Daoy (cell line): Measurements from ENCODE around the gene MAZ. TPM values are rescaled to one million over a fixed set of nuclear protein-coding genes. Genes with fewer than 3 reads are reported as not detected.
"Not testable (repeated sequence)": the region's sequence is repeated elsewhere in the genome, so short reads cannot be mapped to it uniquely, and the experiment has no call there.

Experiments used
- DNase-seq: peaks from one replicate; pipeline ENCODE4 v3.0.0-alpha.2; 2015; ENCODE audit warnings: low read depth
- total RNA-seq: library from RNA; depleted of rRNA; stranded (reverse); fragments of >200 nt; shearing (Covaris generic); gene quantifications from 2 replicates; pipeline ENCODE4 v1.2.3, GENCODE V29; 2014

Gene MAZ
- total RNA-seq, 1 experiment from 2014 or later = 120 TPM

DNA sequence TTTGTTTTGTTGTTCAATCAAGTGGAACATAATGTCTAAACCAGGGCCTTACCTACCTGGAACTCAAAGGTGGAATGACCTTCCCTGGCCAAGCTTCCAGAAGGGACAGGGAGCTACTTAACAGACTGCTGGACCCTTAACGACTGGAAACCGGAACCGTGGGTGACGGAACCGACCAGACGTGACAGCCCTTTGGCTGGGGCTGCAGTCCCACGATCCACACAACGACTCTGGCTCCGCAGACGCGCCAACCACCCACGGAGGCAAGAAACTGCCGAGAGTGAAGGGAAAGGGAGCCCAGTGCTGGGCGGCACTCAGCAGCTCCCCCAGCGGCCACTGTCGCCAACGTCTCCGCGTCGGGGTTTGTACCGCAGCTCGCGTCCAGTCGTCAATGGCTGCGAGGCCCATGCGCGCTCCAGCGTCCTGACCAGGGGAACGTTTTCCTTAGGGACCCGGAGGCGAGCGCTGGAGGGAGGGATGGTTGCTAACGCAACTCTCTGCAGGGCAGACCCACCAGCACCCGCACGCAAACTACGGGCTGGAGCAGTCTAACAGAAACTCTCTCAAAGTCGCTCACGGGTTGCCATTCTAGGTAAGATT lies 21.3 kb upstream of the MAZ start:
- DNase-seq = peak; percentile 80

GRCh38 chr16:29787155-29787554 lies 19.2 kb upstream of the MAZ start:
- DNase-seq = not testable (repeated sequence)

- no peak for DNase-seq
Measured at GRCh38 chr16:29789775-29790182, 16.6 kb upstream of the MAZ start.

DNA sequence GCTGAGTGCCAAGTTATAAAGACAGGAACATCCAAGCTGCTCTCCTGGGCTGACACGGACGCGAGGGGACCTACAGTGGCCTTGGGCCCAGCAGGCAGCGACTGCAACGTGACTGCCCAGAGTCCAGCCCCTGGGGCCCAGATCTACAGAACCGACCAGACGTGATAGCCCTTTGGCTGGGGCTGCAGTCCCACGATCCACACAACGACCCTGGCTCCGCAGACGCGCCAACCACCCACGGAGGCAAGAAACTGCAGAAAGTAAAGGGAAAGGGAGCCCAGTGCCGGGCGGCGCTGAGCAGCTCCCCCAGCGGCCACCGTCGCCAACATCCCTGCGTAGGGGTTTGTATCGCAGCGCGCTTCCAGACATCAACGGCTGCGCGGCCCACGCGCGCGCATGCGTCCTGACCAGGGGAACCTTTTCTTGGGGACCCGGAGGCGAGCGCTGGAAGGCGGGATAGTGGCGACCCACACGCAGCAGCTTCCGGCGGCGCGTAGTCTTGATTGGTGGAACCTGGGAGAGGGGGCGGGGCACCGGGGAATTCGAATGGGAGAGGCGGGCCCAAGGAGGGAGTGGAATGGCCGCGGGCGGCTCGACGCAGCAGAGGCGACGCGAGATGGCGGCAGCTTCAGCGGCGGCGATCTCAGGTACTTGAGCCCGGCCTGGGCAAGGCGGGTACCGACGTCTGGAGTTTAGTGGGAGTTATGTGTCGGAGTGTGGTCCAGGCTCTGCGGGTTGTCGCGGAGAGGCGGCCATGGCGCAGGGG lies 16.0 kb upstream of the MAZ start, which contains the start of gene KIF22:
KIF22 (plus strand) TSS at position 569 of the 766 bp plus-strand sequence; CDS start at position 578, 9 bp downstream.
- peak; percentile 99 for DNase-seq

GRCh38 chr16:29790949-29791844 lies 15.1 kb upstream of the MAZ start:
- no peak for DNase-seq

DNA sequence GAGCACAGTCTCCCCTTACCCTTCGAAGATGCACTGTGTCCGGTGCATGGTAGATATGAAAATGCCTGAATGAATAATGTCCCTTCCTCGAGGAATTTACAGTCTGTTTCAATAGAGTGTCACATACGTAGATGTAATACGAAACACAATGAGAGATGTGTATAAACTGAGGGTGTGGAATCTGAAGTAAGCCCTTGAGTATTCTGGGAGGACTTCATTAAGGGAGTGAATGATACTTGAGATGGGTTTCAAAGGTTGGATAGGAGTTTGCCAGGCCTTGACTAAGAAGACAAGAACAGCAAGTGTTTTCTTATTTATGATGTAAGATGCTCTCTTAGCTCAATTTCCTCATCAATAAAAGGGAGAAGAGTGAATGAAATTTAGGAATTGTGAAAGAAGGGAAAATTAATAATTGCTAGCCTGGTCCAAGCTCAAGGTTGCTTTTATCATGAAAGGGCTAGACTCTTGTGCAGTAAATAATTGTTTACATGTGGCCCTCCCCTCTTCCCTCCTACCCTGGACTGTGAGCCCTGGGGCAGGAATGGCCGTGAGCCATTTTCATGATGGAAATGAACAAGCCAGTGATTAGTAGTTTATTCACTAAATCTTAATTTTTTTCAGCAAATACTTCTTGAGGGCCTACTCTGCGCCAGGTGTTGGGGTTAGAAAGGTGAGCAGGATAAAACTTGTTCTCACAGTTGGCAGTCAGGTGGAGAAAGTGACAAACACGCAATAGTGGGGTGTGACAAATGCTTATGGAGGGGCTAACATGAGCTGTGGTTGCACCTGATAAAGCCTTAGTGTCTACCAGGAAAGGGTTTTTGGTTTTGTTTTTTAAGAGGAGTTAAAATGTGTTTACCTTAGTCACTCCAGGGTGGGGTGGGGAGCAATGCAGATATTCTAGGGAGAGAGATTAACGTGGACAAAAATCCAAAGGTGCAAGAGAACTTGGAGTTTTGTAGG lies 14.2 kb upstream of the MAZ start:
- DNase-seq = no peak

DNA sequence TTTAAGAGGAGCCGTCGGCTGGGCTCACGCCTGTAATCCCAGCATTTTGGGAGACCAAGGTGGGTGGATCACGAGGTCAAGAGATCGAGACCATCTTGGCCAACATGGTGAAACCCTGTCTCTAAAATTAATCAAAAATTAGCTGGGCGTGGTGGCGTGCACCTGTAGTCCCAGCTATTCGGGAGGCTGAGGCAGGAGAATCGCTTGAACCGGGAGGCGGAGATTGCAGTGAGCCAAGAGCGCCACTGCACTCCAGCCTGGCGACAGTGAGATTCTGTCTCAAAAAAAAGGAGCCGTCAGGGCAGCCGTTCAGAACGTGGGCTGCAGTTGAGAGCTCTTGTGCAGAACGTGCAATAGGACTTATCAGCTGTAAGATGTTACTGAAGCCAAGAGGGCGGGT lies 13.2 kb upstream of the MAZ start:
- not testable (repeated sequence) for DNase-seq

DNA sequence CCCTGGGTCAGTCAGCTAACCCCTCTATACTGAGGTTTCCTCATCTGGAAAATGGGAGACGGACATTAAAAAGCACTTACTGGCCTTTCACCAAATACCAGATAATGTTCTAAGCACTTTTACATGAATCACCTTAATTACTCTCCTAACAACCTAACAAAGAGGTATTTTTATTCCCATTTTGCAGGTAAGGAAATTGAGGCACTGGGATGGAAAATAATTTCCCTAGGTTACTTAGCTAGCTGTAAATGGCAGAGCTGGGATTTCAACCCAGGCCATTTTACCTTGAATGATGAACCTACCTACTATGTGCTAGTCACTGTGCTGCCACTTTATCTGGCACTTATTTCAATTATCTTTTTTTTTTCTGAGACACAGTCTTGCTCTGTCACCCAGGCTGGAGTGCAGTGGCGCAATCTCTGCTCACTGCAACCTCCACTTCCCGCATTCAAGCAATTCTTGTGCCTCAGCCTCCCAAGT lies 12.1 kb upstream of the MAZ start:
- no peak for DNase-seq

- no peak for DNase-seq
Measured at GRCh38 chr16:29802416-29802935, 3.9 kb upstream of the MAZ start.

- no peak for DNase-seq
Measured at GRCh38 chr16:29804020-29804419, 2.3 kb upstream of the MAZ start.

DNA sequence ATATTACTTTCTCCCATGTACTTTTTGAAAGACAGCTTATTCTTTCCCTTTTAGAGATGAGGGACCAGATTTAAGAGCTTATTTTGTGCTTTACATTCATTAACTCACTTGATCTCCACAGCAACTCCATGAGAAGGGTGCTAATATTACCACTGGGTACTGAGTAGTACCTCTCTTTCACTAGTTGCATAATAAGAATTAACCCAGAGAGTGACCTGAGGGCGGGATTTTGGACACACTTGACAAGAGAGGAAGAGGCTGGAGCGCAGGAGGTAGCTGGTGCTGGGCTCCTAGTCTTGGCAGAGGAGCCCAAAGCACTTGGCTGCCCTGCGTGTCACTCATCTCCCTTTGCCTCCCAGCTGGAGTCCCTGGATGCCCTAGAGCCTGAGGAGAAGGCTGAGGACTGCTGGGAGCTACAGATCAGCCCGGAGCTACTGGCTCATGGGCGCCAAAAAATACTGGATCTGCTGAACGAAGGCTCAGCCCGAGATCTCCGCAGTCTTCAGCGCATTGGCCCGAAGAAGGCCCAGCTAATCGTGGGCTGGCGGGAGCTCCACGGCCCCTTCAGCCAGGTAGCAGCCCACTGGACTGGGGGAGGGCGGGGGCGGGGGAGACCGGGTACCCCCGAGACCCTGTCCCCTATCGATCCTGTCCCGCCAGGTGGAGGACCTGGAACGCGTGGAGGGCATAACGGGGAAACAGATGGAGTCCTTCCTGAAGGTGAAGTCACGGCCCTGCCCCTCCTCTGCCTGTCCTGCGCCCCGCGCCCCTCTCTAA lies 1.7 kb upstream of the MAZ start:
- peak; percentile 52 for DNase-seq

GRCh38 chr16:29805232-29806098 lies 864 bp upstream of the MAZ start:
- DNase-seq = peak; percentile 97

GRCh38 chr16:29806641-29807425 lies 504 bp downstream of the MAZ start:
- DNase-seq = peak; percentile 81

DNA sequence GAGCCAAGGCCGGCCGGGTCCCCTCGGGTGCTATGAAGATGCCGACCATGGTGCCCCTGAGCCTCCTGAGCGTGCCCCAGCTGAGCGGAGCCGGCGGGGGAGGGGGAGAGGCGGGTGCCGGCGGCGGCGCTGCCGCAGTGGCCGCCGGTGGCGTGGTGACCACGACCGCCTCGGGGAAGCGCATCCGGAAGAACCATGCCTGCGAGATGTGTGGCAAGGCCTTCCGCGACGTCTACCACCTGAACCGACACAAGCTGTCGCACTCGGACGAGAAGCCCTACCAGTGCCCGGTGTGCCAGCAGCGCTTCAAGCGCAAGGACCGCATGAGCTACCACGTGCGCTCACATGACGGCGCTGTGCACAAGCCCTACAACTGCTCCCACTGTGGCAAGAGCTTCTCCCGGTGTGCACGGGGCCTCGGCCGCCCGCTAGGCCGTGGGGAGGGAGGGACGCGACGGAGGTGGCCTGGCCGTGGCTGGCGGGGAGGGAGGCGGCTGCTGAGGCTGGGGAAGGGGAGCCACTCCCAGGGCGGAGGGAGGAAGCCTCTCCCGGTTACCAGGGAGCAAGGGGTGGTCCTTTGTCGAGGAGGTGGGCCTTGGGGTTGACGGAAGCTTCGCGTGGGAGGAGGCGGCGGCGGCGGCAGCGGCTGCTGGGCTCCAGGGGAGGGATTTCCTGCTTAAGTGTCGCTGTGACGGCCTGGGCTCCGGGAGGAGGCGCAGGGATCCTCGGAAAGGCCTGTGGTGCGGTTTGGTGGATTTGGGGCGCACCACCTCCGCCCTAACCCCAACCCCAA lies 1.3 kb downstream of the MAZ start:
- DNase-seq = peak; percentile 93

- no peak for DNase-seq
Measured at GRCh38 chr16:29808219-29808900, 2.0 kb downstream of the MAZ start.

- no peak for DNase-seq
Measured at GRCh38 chr16:29809031-29809747, 2.9 kb downstream of the MAZ start.
